CD4-positive, alpha-beta T cell (primary cell): Measurements from ENCODE around the gene QARS1. TPM values are rescaled to one million over a fixed set of nuclear protein-coding genes. Genes with fewer than 3 reads are reported as not detected.

Experiments used
- ATAC-seq: fragments of 200-7000 bp; cut with Tn5 transposase; one replicate; pipeline ENCODE4 v1.10.0; 2022; ENCODE audit warnings: mild to moderate bottlenecking; ENCODE audit not compliant: poor library complexity
- CTCF ChIA-PET: fragments of 350-600 bp; sonication (Branson Sonifier 250); formaldehyde crosslinking; loops from one replicate; lab custom pipeline; 2021; ENCODE audit warnings: antibody characterized with exemption, inconsistent platforms; lab: Charles Lee
- POLR2A ChIA-PET: fragments of 350-600 bp; sonication (Branson Sonifier 250); formaldehyde crosslinking; loops from one replicate; lab custom pipeline; 2021; ENCODE audit warnings: antibody characterized with exemption, inconsistent platforms; lab: Charles Lee
- DNase-seq, 14 experiments: peaks; one replicate each; pipeline ENCODE4 v3.0.0-alpha.2; 2013 to 2020; ENCODE audit warnings: mixed read lengths in 2 of 14
- H3K27ac ChIP-seq, 2 donors: one replicate each; pipeline versions ENCODE4 v1.5.1 to v1.7.0; 2013; ENCODE audit warnings: low read length in 2 of 2, low read depth in 1 of 2, mild to moderate bottlenecking in 1 of 2
- H3K27me3 ChIP-seq, 2 experiments: 1 replicate in 1 of 2; 2 replicates in 1 of 2; pipeline versions ENCODE4 v1.6.1 to v1.7.0; 2013; ENCODE audit warnings: low read length in 2 of 2, control low read depth in 1 of 2, mild to moderate bottlenecking in 1 of 2, moderate library complexity in 1 of 2; ENCODE audit not compliant: insufficient read depth in 2 of 2, control insufficient read depth in 1 of 2
- H3K36me3 ChIP-seq: one replicate; pipeline ENCODE4 v1.6.1; 2013; ENCODE audit warnings: low read length, control low read depth; ENCODE audit not compliant: insufficient read depth
- H3K4me1 ChIP-seq: one replicate; pipeline ENCODE4 v1.6.1; 2013; ENCODE audit warnings: low read length, control low read depth; ENCODE audit not compliant: insufficient read depth
- H3K4me3 ChIP-seq: one replicate; pipeline ENCODE4 v1.5.1; 2013; ENCODE audit warnings: mild to moderate bottlenecking, low read length, moderate library complexity
- H3K9me3 ChIP-seq, 2 experiments: 1 replicate in 1 of 2; 2 replicates in 1 of 2; pipeline versions ENCODE4 v1.6.1 to v1.7.0; 2013; ENCODE audit warnings: low read length in 2 of 2, mild to moderate bottlenecking in 2 of 2, control low read depth in 1 of 2, moderate library complexity in 1 of 2; ENCODE audit not compliant: control insufficient read depth in 1 of 2, insufficient read depth in 1 of 2
- H3K27ac Mint-ChIP-seq: one replicate; pipeline ENCODE4 v1.8.0; 2020; ENCODE audit warnings: mixed read lengths
- H3K27me3 Mint-ChIP-seq: one replicate; pipeline ENCODE4 v1.8.0; 2021; ENCODE audit warnings: mixed read lengths
- H3K36me3 Mint-ChIP-seq: one replicate; pipeline ENCODE4 v1.8.0; 2021; ENCODE audit warnings: low read depth, mixed read lengths
- H3K4me1 Mint-ChIP-seq: one replicate; pipeline ENCODE4 v1.8.0; 2021; ENCODE audit warnings: low read depth, mixed read lengths
- H3K4me3 Mint-ChIP-seq: one replicate; pipeline ENCODE4 v1.8.0; 2020; ENCODE audit warnings: mild to moderate bottlenecking, mixed read lengths
- H3K9me3 Mint-ChIP-seq: one replicate; pipeline ENCODE4 v1.8.0; 2020; ENCODE audit warnings: mixed read lengths
- intact Hi-C, 2 experiments: fragments of 100-400 bp; cut with DNase I in 1 of 2; cut with micrococcal nuclease in 1 of 2; formaldehyde crosslinking; loops; one replicate each; pipeline versions ENCODE4 v1.15.1 to v1.9.0; 2023 to 2025; cut with DNase I, micrococcal nuclease
- microRNA-seq: library from miRNA; unstranded; fragments of <30 nt; microRNA quantifications from one replicate; pipeline ENCODE4 v1.2.0, GENCODE V29; 2021; ENCODE audit warnings: borderline microRNAs expressed, borderline replicate concordance
- total RNA-seq, 174 experiments: library from RNA in 2 of 174; stranded (reverse) in 2 of 174; gene quantifications; one replicate each; pipeline ENCODE4 v1.2.3 and lab custom pipeline; 2021 to 2026
- TF ChIP-seq, protein P1 (sequence below): fragments of 200-600 bp; IDR thresholded peaks from one replicate; pipeline ENCODE4 v1.8.0; 2022; ENCODE audit warnings: antibody characterized with exemption, mild to moderate bottlenecking

Gene QARS1
- total RNA-seq, 2 experiments from 2014 or later, result 264 to 287 TPM

DNA sequence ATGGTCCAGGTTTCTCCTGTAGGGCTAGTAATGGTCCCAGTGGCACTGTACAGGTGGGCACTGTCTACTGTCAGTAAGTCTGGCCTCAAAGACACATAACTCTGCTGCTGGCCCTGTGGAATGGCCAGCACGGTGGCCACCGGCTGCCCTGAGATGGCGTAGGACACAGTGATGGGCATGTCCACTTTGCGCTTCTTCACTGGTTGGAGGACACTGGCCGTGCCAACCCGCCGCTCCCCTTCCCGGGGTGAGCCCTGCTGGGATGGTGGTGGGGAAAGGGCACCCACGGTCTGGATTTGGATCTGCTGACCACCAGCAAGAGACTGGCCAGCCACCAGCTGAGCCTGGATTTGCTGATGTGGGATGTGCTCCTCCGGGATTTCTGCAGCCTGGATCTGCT lies 47.3 kb downstream of the QARS1 start:
- ATAC-seq, result no peak
- no peaks in the 10 kb centered on the region for H3K27me3 Mint-ChIP-seq
- peaks cover 4% of the 10 kb centered on the region for H3K4me1 Mint-ChIP-seq
- Histone ChIP-seq H3K4me3 (no peak overlapping the region), H3K27ac (no peak overlapping the region), H3K9me3 (no peaks in the 10 kb centered on the region), H3K36me3 (peaks cover 66% of the 10 kb centered on the region), H3K4me1 (no peaks in the 10 kb centered on the region), H3K27me3 (no peaks in the 10 kb centered on the region)
- H3K27ac Mint-ChIP-seq, result no peak overlapping the region
- POLR2A ChIA-PET, result no interaction called here
- TF ChIP-seq, protein P1, sequence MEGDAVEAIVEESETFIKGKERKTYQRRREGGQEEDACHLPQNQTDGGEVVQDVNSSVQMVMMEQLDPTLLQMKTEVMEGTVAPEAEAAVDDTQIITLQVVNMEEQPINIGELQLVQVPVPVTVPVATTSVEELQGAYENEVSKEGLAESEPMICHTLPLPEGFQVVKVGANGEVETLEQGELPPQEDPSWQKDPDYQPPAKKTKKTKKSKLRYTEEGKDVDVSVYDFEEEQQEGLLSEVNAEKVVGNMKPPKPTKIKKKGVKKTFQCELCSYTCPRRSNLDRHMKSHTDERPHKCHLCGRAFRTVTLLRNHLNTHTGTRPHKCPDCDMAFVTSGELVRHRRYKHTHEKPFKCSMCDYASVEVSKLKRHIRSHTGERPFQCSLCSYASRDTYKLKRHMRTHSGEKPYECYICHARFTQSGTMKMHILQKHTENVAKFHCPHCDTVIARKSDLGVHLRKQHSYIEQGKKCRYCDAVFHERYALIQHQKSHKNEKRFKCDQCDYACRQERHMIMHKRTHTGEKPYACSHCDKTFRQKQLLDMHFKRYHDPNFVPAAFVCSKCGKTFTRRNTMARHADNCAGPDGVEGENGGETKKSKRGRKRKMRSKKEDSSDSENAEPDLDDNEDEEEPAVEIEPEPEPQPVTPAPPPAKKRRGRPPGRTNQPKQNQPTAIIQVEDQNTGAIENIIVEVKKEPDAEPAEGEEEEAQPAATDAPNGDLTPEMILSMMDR, result no peak
- intact Hi-C loops, result no loop called here
- H3K36me3 Mint-ChIP-seq, result peaks cover 76% of the 10 kb centered on the region
- DNase-seq, result no peak
- CTCF ChIA-PET, result no interaction called here
- H3K9me3 Mint-ChIP-seq, result no peaks in the 10 kb centered on the region
- no peak overlapping the region for H3K4me3 Mint-ChIP-seq

DNA sequence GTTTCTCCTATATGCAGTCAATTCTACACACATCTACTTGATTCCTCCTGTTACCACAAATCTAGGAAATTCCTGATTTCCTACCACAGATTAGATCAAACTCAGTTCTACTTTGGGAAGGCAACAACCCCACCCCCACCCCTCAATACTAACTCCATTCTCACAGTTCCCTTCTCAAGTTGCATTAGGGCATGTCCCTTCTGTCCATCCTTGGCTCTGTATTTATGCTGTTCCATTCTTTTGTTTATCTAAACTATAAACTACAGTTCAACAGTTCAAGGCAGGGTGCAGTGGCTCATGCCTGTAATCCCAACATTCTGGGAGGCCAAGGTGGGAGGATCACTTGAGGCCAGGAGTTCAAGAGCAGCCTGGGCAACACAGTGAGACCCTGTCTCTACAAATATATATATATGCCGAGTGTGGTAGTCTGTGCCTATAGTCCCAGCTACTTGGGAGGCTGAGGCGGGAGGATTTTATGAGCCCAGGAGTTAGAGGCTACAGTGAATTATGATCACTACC lies 50.2 kb downstream of the QARS1 start:
- peaks cover 69% of the 10 kb centered on the region for H3K36me3 ChIP-seq
- TF ChIP-seq, protein P1, result no peak
- H3K27ac Mint-ChIP-seq, result peak overlapping the region; percentile 44
- DNase-seq (no peak), ATAC-seq (no peak)
- ChIA-PET POLR2A (no interaction called here), CTCF (interaction anchor here (1.4 kb wide), 1 partner anchor 40 kb away, joined by 3 read pairs; no protein-coding TSS in a partner anchor)
- no peaks in the 10 kb centered on the region for H3K4me1 ChIP-seq
- no peak overlapping the region for H3K27ac ChIP-seq
- intact Hi-C loops, result no loop called here
- H3K4me3 ChIP-seq, result no peak overlapping the region
- no peaks in the 10 kb centered on the region for H3K9me3 ChIP-seq
- no peaks in the 10 kb centered on the region for H3K27me3 Mint-ChIP-seq
- no peak overlapping the region for H3K4me3 Mint-ChIP-seq
- no peaks in the 10 kb centered on the region for H3K27me3 ChIP-seq
- H3K4me1 Mint-ChIP-seq, result peaks cover 23% of the 10 kb centered on the region
- H3K9me3 Mint-ChIP-seq, result no peaks in the 10 kb centered on the region
- H3K36me3 Mint-ChIP-seq, result peaks cover 79% of the 10 kb centered on the region

- Histone ChIP-seq H3K4me3 (no peak overlapping the region), H3K27ac (no peak overlapping the region), H3K27me3 (no peaks in the 10 kb centered on the region), H3K4me1 (no peaks in the 10 kb centered on the region), H3K9me3 (no peaks in the 10 kb centered on the region), H3K36me3 (peaks cover 69% of the 10 kb centered on the region)
- DNase-seq, result no peak
- ChIA-PET CTCF (interaction anchor here (1.4 kb wide), 1 partner anchor 41 kb away, joined by 3 read pairs; no protein-coding TSS in a partner anchor), POLR2A (no interaction called here)
- no peak overlapping the region for H3K27ac Mint-ChIP-seq
- peaks cover 83% of the 10 kb centered on the region for H3K36me3 Mint-ChIP-seq
- TF ChIP-seq, protein P1, result no peak
- H3K4me1 Mint-ChIP-seq, result peaks cover 23% of the 10 kb centered on the region
- no peak overlapping the region for H3K4me3 Mint-ChIP-seq
- H3K9me3 Mint-ChIP-seq, result no peaks in the 10 kb centered on the region
- H3K27me3 Mint-ChIP-seq, result no peaks in the 10 kb centered on the region
- ATAC-seq, result no peak
- intact Hi-C loops, result no loop called here
These were observed 51.0 kb downstream of the QARS1 start for GRCh38 chr3:49053543-49053942.

Small RNA genes lying within 50 kb of the gene (microRNA-seq; reads per million reads assigned to microRNA genes)
- gene MIR6890, result not detected

Other genes starting within 250 kb of the QARS1 start
- under 1 TPM; 0.41 to 0.78 TPM for gene SLC25A20, start 205.9 kb downstream of the QARS1 start, total RNA-seq
- 100 to 1,000 TPM; 182 TPM for gene ARIH2, start 185.9 kb downstream of the QARS1 start, total RNA-seq
- gene P4HTM, start 114.5 kb downstream of the QARS1 start, total RNA-seq, result 10 to 100 TPM; 45.9 to 47.0 TPM
- gene WDR6, start 97.4 kb downstream of the QARS1 start, total RNA-seq, result 100 to 1,000 TPM; 132 to 134 TPM
- gene DALRD3, start 86.2 kb downstream of the QARS1 start, total RNA-seq, result 10 to 100 TPM; 15.1 to 15.6 TPM
- gene NDUFAF3, start 82.6 kb downstream of the QARS1 start, total RNA-seq, result 10 to 100 TPM; 52.7 to 53.2 TPM
- gene IMPDH2, start 75.4 kb downstream of the QARS1 start, total RNA-seq, result 100 to 1,000 TPM; 133 to 135 TPM
- 100 to 1,000 TPM; 210 to 255 TPM for gene QRICH1, start 10.7 kb downstream of the QARS1 start, total RNA-seq
- gene USP19, start 16.1 kb upstream of the QARS1 start, total RNA-seq, result 10 to 100 TPM; 84.9 to 86.2 TPM
- under 1 TPM; 0.36 to 0.60 TPM for gene LAMB2, start 28.3 kb upstream of the QARS1 start, total RNA-seq
- 10 to 100 TPM; 14.7 to 16.0 TPM for gene CCDC71, start 61.6 kb upstream of the QARS1 start, total RNA-seq
- gene KLHDC8B, start 66.8 kb upstream of the QARS1 start, total RNA-seq, result 1 to 10 TPM; 1.2 to 1.6 TPM
- gene C3orf62, start 172.5 kb upstream of the QARS1 start, total RNA-seq, result 1 to 10 TPM; 7.0 to 7.5 TPM
- 10 to 100 TPM; 94.3 to 95.2 TPM for gene USP4, start 235.3 kb upstream of the QARS1 start, total RNA-seq